Measurements from ENCODE around the gene GPX7.

GPX7 gene

DNA sequence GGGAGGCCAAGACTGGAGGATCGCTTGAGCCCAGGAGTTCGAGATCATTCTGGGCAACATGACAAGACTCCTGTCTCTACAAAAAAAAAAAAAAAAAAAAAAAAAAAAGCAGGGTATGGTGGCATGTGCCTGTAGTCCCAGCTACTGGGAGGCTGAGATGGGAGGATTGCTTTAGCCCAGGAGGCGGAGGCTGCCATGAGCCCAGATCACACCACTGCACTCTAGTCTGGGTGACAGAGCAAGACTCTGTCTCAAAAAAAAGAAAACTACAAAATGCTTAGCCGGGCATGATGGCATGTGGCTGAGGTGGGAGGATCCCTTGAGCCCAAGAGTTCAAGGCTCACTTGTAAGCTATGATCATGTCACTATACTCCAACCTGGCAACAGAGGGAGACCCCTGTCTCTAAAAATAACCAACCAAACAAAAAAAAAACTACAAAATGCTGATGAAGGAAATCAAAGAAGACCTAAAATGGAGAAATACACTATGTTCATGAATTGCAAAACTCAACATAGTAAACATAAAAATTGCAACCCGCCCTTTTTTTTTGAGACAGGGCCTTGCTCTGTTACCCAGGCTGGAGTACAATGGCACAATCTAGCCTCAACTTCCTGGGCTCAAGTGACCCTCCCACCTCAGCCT lies 51.2 kb downstream of the GPX7 start:
- DNase-seq (ENCODE audit: low read depth in 1 of 2, low spot score in 1 of 2): no peak
- Histone ChIP-seq H3K27me3 (ENCODE audit: insufficient read depth, poor library complexity, severe bottlenecking) (no peaks in the 10 kb centered on the region), H3K27ac (replicated peaks) (no peak overlapping the region), H3K4me3 (replicated peaks; ENCODE audit: insufficient read depth, low read length) (no peak overlapping the region)
- TF ChIP-seq, protein P1, sequence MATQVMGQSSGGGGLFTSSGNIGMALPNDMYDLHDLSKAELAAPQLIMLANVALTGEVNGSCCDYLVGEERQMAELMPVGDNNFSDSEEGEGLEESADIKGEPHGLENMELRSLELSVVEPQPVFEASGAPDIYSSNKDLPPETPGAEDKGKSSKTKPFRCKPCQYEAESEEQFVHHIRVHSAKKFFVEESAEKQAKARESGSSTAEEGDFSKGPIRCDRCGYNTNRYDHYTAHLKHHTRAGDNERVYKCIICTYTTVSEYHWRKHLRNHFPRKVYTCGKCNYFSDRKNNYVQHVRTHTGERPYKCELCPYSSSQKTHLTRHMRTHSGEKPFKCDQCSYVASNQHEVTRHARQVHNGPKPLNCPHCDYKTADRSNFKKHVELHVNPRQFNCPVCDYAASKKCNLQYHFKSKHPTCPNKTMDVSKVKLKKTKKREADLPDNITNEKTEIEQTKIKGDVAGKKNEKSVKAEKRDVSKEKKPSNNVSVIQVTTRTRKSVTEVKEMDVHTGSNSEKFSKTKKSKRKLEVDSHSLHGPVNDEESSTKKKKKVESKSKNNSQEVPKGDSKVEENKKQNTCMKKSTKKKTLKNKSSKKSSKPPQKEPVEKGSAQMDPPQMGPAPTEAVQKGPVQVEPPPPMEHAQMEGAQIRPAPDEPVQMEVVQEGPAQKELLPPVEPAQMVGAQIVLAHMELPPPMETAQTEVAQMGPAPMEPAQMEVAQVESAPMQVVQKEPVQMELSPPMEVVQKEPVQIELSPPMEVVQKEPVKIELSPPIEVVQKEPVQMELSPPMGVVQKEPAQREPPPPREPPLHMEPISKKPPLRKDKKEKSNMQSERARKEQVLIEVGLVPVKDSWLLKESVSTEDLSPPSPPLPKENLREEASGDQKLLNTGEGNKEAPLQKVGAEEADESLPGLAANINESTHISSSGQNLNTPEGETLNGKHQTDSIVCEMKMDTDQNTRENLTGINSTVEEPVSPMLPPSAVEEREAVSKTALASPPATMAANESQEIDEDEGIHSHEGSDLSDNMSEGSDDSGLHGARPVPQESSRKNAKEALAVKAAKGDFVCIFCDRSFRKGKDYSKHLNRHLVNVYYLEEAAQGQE (IDR thresholded peaks at IDR 0.05; ENCODE audit: insufficient replicate concordance, low read depth): no peak
- TF ChIP-seq GABPA (IDR thresholded peaks at IDR 0.05; ENCODE audit: low read depth): no peak
- no peak for TF ChIP-seq POLR2AphosphoS5 (IDR thresholded peaks at IDR 0.05; ENCODE audit: low read depth)
- TF ChIP-seq CTCF (IDR thresholded peaks at IDR 0.05; ENCODE audit: insufficient read depth, low read length): no peak
- no peak for TF ChIP-seq SPI1 (IDR thresholded peaks at IDR 0.05; ENCODE audit: borderline replicate concordance, low read depth)

GRCh38 chr1:52654063-52654462 lies 51.9 kb downstream of the GPX7 start:
- H3K4me3 ChIP-seq (replicated peaks; ENCODE audit: insufficient read depth, low read length): no peak overlapping the region
- no peak for TF ChIP-seq CTCF (IDR thresholded peaks at IDR 0.05; ENCODE audit: insufficient read depth, low read length)
- no peak for TF ChIP-seq GABPA (IDR thresholded peaks at IDR 0.05; ENCODE audit: low read depth)
- TF ChIP-seq SPI1 (IDR thresholded peaks at IDR 0.05; ENCODE audit: borderline replicate concordance, low read depth): no peak
- TF ChIP-seq, protein P1 (IDR thresholded peaks at IDR 0.05; ENCODE audit: insufficient replicate concordance, low read depth): no peak
- no peak for TF ChIP-seq POLR2AphosphoS5 (IDR thresholded peaks at IDR 0.05; ENCODE audit: low read depth)
- H3K27me3 ChIP-seq (ENCODE audit: insufficient read depth, poor library complexity, severe bottlenecking): no peaks in the 10 kb centered on the region
- H3K27ac ChIP-seq (replicated peaks): no peak overlapping the region
- DNase-seq (ENCODE audit: low read depth in 1 of 2, low spot score in 1 of 2): no peak

- no peak for DNase-seq (ENCODE audit: low read depth in 1 of 2, low spot score in 1 of 2)
- H3K27me3 ChIP-seq (ENCODE audit: insufficient read depth, poor library complexity, severe bottlenecking): no peaks in the 10 kb centered on the region
- no peak for TF ChIP-seq SPI1 (IDR thresholded peaks at IDR 0.05; ENCODE audit: borderline replicate concordance, low read depth)
- TF ChIP-seq, protein P1 (IDR thresholded peaks at IDR 0.05; ENCODE audit: insufficient replicate concordance, low read depth): no peak
- TF ChIP-seq GABPA (IDR thresholded peaks at IDR 0.05; ENCODE audit: low read depth): no peak
- TF ChIP-seq POLR2AphosphoS5 (IDR thresholded peaks at IDR 0.05; ENCODE audit: low read depth): no peak
- no peak for TF ChIP-seq CTCF (IDR thresholded peaks at IDR 0.05; ENCODE audit: insufficient read depth, low read length)
- H3K27ac ChIP-seq (replicated peaks): no peak overlapping the region
- H3K4me3 ChIP-seq (replicated peaks; ENCODE audit: insufficient read depth, low read length): no peak overlapping the region
Observed at GRCh38 chr1:52657702-52658101, 55.5 kb downstream of the GPX7 start.

All from HL-60 (cell line).